ENCODE results near the gene KANSL3.

Gene KANSL3

DNA sequence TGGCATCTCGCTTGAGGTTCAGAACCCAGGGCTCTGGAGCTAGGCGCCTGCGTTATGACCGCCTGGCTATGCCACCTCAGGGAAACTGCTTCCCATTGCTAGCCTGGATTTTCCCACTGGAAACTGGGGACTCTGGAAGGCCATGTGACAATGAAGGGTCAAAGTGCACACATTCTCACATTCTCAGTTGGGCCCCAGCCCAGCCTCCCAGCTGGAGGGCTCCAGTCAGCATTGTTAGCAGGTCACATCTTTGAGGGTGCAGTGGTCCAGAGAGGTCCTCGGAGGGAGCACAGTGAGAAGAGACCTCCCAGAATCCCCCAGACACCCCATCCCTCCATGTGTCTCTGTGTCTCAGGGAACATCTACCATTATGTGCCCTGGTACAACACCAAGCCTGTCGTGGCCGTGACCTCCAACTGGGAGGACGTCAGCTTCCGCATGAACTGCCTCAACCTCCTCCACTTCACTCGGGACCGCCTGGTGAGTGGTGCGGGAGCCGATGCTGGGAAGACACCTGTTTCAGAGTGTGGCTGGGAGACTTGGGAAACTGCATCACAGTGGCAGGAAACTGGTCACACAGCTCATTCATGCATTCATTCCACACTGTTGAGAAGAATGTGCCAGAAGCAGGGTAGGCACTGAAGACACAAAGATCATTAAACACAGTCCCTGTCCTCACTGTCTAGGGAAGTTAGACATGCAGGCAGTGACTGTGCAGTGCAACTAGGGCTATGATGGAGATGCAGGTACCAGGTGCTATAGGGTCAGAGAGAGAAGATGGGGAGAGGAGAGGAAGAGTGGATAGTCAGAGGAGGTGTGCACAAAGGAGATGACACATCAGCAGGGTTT is 46.1 kb upstream of the KANSL3 start:
- no peaks in the 10 kb centered on the region for H3K36me3 ChIP-seq
- peak in 1 of 2 donors; percentile 10 for DNase-seq
- H3K4me3 ChIP-seq, result no peak overlapping the region
- peaks cover 0 to 15% (median 11%) of the 10 kb centered on the region in 4 donors for H3K4me1 ChIP-seq
- TF ChIP-seq, protein P1, sequence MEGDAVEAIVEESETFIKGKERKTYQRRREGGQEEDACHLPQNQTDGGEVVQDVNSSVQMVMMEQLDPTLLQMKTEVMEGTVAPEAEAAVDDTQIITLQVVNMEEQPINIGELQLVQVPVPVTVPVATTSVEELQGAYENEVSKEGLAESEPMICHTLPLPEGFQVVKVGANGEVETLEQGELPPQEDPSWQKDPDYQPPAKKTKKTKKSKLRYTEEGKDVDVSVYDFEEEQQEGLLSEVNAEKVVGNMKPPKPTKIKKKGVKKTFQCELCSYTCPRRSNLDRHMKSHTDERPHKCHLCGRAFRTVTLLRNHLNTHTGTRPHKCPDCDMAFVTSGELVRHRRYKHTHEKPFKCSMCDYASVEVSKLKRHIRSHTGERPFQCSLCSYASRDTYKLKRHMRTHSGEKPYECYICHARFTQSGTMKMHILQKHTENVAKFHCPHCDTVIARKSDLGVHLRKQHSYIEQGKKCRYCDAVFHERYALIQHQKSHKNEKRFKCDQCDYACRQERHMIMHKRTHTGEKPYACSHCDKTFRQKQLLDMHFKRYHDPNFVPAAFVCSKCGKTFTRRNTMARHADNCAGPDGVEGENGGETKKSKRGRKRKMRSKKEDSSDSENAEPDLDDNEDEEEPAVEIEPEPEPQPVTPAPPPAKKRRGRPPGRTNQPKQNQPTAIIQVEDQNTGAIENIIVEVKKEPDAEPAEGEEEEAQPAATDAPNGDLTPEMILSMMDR (IDR thresholded peaks at IDR 0.05), result no peak
- H3K9me3 ChIP-seq, result no peaks in the 10 kb centered on the region
- intact Hi-C loops (cut with DNase I; ENCODE audit: low total_unique reads), result no loop called here
- H3K27ac ChIP-seq, result no peak overlapping the region
- peaks cover 0 to 22% of the 10 kb centered on the region in 2 donors for H3K27me3 ChIP-seq

DNA sequence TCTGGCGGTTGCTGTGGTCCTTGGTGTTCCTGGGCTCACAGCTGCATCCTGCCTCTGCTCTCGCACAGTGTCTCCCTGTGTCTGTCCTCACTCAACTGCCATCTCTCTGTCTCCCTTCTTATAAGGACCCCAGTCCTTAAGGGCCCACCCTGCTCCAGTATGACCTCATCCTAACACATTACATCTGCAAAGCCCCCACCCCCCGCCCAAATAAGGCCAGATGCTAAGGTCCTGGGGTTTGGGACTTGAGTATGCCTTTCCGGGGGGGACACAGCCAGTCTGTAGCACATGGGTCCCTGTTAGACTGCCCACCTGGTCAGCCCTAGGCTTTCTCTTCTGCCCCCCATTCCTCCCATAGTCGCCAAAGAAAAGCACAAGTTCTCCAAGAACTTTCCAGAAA is 45.2 kb upstream of the KANSL3 start:
- no peak overlapping the region for H3K27ac ChIP-seq
- no peaks in the 10 kb centered on the region for H3K36me3 ChIP-seq
- no peaks in the 10 kb centered on the region for H3K9me3 ChIP-seq
- no peak for DNase-seq
- H3K4me3 ChIP-seq, result no peak overlapping the region
- peaks cover 0 to 15% (median 11%) of the 10 kb centered on the region in 4 donors for H3K4me1 ChIP-seq
- intact Hi-C loops (cut with DNase I; ENCODE audit: low total_unique reads), result no loop called here
- peaks cover 0 to 20% of the 10 kb centered on the region in 2 donors for H3K27me3 ChIP-seq
- TF ChIP-seq, protein P1 (IDR thresholded peaks at IDR 0.05), result no peak

DNA sequence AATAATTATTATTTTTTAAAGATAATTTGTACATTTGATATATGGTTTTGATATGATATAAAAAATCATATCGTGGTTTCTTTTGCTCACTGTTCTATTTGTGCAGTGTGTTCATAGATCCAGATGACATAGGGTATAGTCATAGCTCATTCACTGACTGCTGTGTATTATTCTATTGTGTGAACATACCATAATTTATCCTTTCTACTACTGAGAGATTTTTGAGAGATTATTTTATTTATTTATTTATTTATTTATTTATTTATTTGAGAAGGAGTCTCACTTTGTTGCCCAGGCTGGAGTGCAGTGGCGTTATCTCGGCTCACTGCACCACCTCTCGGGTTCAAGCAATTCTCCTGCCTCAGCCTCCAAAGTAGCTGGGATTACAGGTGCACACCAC is 43.4 kb upstream of the KANSL3 start:
- H3K4me3 ChIP-seq, result no peak overlapping the region
- peaks cover 0 to 12% of the 10 kb centered on the region in 2 donors for H3K27me3 ChIP-seq
- no peaks in the 10 kb centered on the region for H3K9me3 ChIP-seq
- no peak for DNase-seq
- no peak overlapping the region for H3K27ac ChIP-seq
- TF ChIP-seq, protein P1 (IDR thresholded peaks at IDR 0.05), result no peak
- peaks cover 0 to 15% (median 11%) of the 10 kb centered on the region in 4 donors for H3K4me1 ChIP-seq
- intact Hi-C loops (cut with DNase I; ENCODE audit: low total_unique reads), result no loop called here
- no peaks in the 10 kb centered on the region for H3K36me3 ChIP-seq

DNA sequence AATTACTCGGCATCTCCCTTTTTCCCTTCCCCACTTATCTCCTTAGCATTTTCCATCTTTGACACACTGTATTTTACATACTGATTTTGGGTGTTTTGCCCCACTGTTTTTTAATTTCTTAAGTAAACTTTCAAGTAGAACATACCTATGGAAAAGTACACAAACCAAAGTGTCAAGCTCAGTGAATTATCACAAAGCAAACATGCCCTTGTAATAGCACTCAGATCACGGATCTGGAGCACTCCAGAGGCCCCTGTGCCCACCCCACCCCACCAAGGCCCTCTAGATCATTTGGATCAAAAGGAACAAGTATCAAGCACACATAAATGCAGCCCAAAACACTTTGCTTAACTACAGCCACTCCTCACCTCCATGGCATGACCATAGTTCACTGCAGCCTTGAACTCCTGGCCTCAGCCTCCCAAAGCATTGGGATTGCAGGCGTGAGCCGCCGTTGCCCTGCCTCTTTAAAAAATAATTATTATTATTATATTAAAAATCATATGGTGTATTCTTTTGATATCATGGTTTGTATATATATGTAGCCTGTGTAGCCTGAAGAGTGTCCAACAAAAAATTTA is 42.5 kb upstream of the KANSL3 start:
- Histone ChIP-seq H3K36me3 (no peaks in the 10 kb centered on the region), H3K27ac (no peak overlapping the region), H3K27me3 (peaks cover 0 to 5% of the 10 kb centered on the region in 2 donors), H3K4me3 (no peak overlapping the region), H3K4me1 (peaks cover 0 to 15% (median 10%) of the 10 kb centered on the region in 4 donors), H3K9me3 (no peaks in the 10 kb centered on the region)
- intact Hi-C loops (cut with DNase I; ENCODE audit: low total_unique reads), result no loop called here
- TF ChIP-seq, protein P1 (IDR thresholded peaks at IDR 0.05), result no peak
- DNase-seq, result no peak

DNA sequence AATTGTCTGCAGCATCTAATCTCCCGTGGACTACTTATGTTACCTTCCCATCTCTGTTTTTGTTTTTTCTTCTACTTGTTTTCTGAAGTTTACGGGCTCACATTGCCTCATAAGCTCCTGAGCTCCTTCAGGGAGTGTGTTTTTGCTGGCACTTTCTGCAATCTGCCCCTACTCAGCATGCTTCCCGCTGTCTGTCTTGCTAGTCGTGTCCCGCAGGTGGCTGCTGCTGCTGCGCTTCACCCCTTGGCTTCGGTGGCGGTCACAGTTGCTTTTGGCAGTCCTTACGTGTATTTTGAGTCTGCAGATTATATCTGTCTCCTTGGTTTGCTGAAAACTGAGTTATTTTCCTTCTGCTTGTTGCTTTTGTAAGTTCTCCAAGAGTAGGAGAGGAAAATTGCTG is 41.7 kb upstream of the KANSL3 start:
- Histone ChIP-seq H3K4me1 (peaks cover 0 to 15% (median 8%) of the 10 kb centered on the region in 4 donors), H3K4me3 (no peak overlapping the region), H3K9me3 (no peaks in the 10 kb centered on the region), H3K27me3 (no peaks in the 10 kb centered on the region), H3K27ac (no peak overlapping the region), H3K36me3 (no peaks in the 10 kb centered on the region)
- DNase-seq, result no peak
- intact Hi-C loops (cut with DNase I; ENCODE audit: low total_unique reads), result no loop called here
- TF ChIP-seq, protein P1 (IDR thresholded peaks at IDR 0.05), result no peak

Measured in tibial artery (tissue), 4 donors.